HepG2 (cell line): ENCODE measurements around the gene UNC5B. TPM values are rescaled to one million over a fixed set of nuclear protein-coding genes. Genes with fewer than 3 reads are reported as not detected.

Experiments
- ATAC-seq: fragments of 200-7000 bp; cut with Tn5 transposase; 3 replicates; pipeline ENCODE4 v1.9.1; 2020; ENCODE audit warnings: mild to moderate bottlenecking, moderate library complexity
- BruUV-seq: library from RNA; stranded (reverse); fragments of 400-500 nt; replicated peaks from 2 replicates; lab custom pipeline; 2021; lab: Mats Ljungman, UMichigan
- CTCF ChIA-PET: fragments of 300-600 bp; formaldehyde crosslinking; extraction: SDS; loops from one replicate; lab custom pipeline; 2021; ENCODE audit warnings: low total read pairs, inconsistent platforms, low intra/inter-chr PET ratio; lab: Yijun Ruan, JAX
- POLR2A ChIA-PET: fragments of 350-600 bp; sonication (Branson Sonifier 250); formaldehyde crosslinking; loops from one replicate; lab custom pipeline; 2020; ENCODE audit warnings: antibody characterized with exemption, inconsistent platforms; lab: Yijun Ruan, JAX
- DNase-seq: peaks from one replicate; pipeline ENCODE4 v3.0.0-alpha.2; 2015; ENCODE audit warnings: low spot score
- FAIRE-seq: peaks from 3 replicates; lab custom pipeline; 2011; peaks lifted over from hg19 to GRCh38; lab: Jason Lieb, UNC
- H2AFZ ChIP-seq: one replicate; pipeline ENCODE4 v1.6.1; 2011; ENCODE audit warnings: low read length, inconsistent platforms
- H3K27ac ChIP-seq: fragments of 300-600 bp; 3 replicates; pipeline ENCODE4 v1.8.0; 2011; ENCODE audit warnings: mixed run types, mild to moderate bottlenecking, mixed read lengths, low read length, inconsistent platforms; ENCODE audit not compliant: insufficient read depth; ENCODE audit errors: extremely low read length
- H3K27me3 ChIP-seq, 2 experiments: fragments of 200-600 bp in 1 of 2; 2 replicates in 1 of 2; 3 replicates in 1 of 2; pipeline versions ENCODE4 v1.6.0 to v1.8.0; 2011; ENCODE audit warnings: low read length in 2 of 2, mild to moderate bottlenecking in 2 of 2, moderate library complexity in 2 of 2, inconsistent platforms in 1 of 2; ENCODE audit not compliant: insufficient read depth in 2 of 2, control insufficient read depth in 1 of 2
- H3K36me3 ChIP-seq, 2 experiments: fragments of 200-600 bp in 1 of 2; replicated peaks in 1 of 2; 2 replicates in 1 of 2; 3 replicates in 1 of 2; pipeline versions ENCODE4 v1.5.1 to v1.8.0; 2011; ENCODE audit warnings: low read length in 2 of 2, inconsistent platforms in 1 of 2; ENCODE audit not compliant: insufficient read depth in 2 of 2, control insufficient read depth in 1 of 2
- H3K4me1 ChIP-seq: 2 replicates; pipeline ENCODE4 v1.5.1; 2012; ENCODE audit warnings: low read length, inconsistent platforms; ENCODE audit not compliant: insufficient read depth
- H3K4me2 ChIP-seq: 2 replicates; pipeline ENCODE4 v1.6.0; 2011; ENCODE audit warnings: low read depth, low read length, inconsistent platforms
- H3K4me3 ChIP-seq, 3 experiments: fragments of 200-600 bp in 1 of 3; sonication (generic), shearing (Covaris generic) in 1 of 3; replicated peaks in 1 of 3; 2 replicates each; pipeline ENCODE4 v1.5.1; 2011 to 2016; ENCODE audit warnings: low read length in 3 of 3, inconsistent platforms in 2 of 3, low read depth in 2 of 3, mild to moderate bottlenecking in 2 of 3, control low read depth in 1 of 3, mixed read lengths in 1 of 3; ENCODE audit not compliant: insufficient read depth in 1 of 3
- H3K79me2 ChIP-seq: one replicate; pipeline ENCODE4 v1.6.1; 2011; ENCODE audit warnings: low read length, inconsistent platforms; ENCODE audit not compliant: insufficient read depth
- H3K9ac ChIP-seq: 2 replicates; pipeline ENCODE4 v1.6.0; 2011; ENCODE audit warnings: mild to moderate bottlenecking, low read depth, low read length, inconsistent platforms; ENCODE audit not compliant: insufficient read depth
- H3K9me3 ChIP-seq: 2 replicates; pipeline ENCODE4 v1.5.1; 2012; ENCODE audit warnings: mild to moderate bottlenecking, low read length
- H4K20me1 ChIP-seq: 2 replicates; pipeline ENCODE4 v1.6.0; 2011; ENCODE audit warnings: inconsistent platforms, mild to moderate bottlenecking, low read length, moderate library complexity; ENCODE audit not compliant: insufficient read depth
- AGO2 ChIP-seq: fragments of 200-400 bp; formaldehyde crosslinking; optimal IDR thresholded peaks from 2 replicates; pipeline ENCODE3; 2017; ENCODE audit warnings: mild to moderate bottlenecking, low read depth, low read length, moderate library complexity
- ATF7 ChIP-seq, 2 experiments: fragments of 450-650 bp in 1 of 2; sonication (generic) in 1 of 2; formaldehyde crosslinking in 1 of 2; IDR thresholded peaks; 2 replicates each; pipeline versions ENCODE4 v1.4.0 to v1.6.1; 2016 to 2020; ENCODE audit warnings: antibody characterized with exemption in 1 of 2, mild to moderate bottlenecking in 1 of 2, missing genetic modification reagents in 1 of 2
- ERF ChIP-seq: IDR thresholded peaks from 2 replicates; pipeline ENCODE4 v1.6.1; 2018; ENCODE audit warnings: missing biosample characterization, missing genetic modification reagents
- FOSL2 ChIP-seq: sonication (generic); formaldehyde crosslinking; IDR thresholded peaks from 2 replicates; pipeline ENCODE4 v1.4.0; 2020; ENCODE audit warnings: missing genetic modification reagents
- FOXP1 ChIP-seq, 2 experiments: fragments of 450-650 bp in 1 of 2; IDR thresholded peaks; 2 replicates each; pipeline ENCODE4 v1.6.1; 2017 to 2018; ENCODE audit warnings: antibody characterized with exemption in 1 of 2
- HDAC1 ChIP-seq: sonication (generic); formaldehyde crosslinking; IDR thresholded peaks from 2 replicates; pipeline ENCODE4 v1.5.1; 2020; ENCODE audit warnings: mild to moderate bottlenecking, missing genetic modification reagents
- KMT2B ChIP-seq: IDR thresholded peaks from 2 replicates; pipeline ENCODE4 v1.6.1; 2016; ENCODE audit warnings: missing genetic modification reagents, missing compliant biosample characterization
- MLX ChIP-seq: IDR thresholded peaks from 2 replicates; pipeline ENCODE4 v1.6.1; 2016
- MTA1 ChIP-seq: sonication (generic); formaldehyde crosslinking; IDR thresholded peaks from 2 replicates; pipeline ENCODE4 v1.4.0; 2020; ENCODE audit warnings: missing genetic modification reagents, mild to moderate bottlenecking, borderline replicate concordance
- MXD1 ChIP-seq: sonication (generic); formaldehyde crosslinking; IDR thresholded peaks from 2 replicates; pipeline ENCODE4 v1.4.0; 2020; ENCODE audit warnings: mild to moderate bottlenecking, missing genetic modification reagents
- POGZ ChIP-seq: sonication (generic); formaldehyde crosslinking; IDR thresholded peaks from 2 replicates; pipeline ENCODE4 v1.4.0; 2020; ENCODE audit warnings: mild to moderate bottlenecking, missing genetic modification reagents
- RAD21 ChIP-seq: fragments of 450-650 bp; formaldehyde crosslinking; IDR thresholded peaks from 2 replicates; pipeline ENCODE4 v1.5.0; 2020; ENCODE audit warnings: mild to moderate bottlenecking
- RORA ChIP-seq: sonication (generic); formaldehyde crosslinking; IDR thresholded peaks from 2 replicates; pipeline ENCODE4 v1.5.0; 2020; ENCODE audit warnings: mild to moderate bottlenecking, missing genetic modification reagents, moderate library complexity
- RXRB ChIP-seq: IDR thresholded peaks from 2 replicates; pipeline ENCODE4 v1.6.1; 2016; ENCODE audit warnings: borderline replicate concordance, missing genetic modification reagents, missing compliant biosample characterization
- SNAPC2 ChIP-seq: sonication (generic); formaldehyde crosslinking; IDR thresholded peaks from 2 replicates; pipeline ENCODE4 v1.8.1; 2022; ENCODE audit warnings: mild to moderate bottlenecking, missing genetic modification reagents
- ZBTB8A ChIP-seq: sonication (generic); formaldehyde crosslinking; IDR thresholded peaks from 2 replicates; pipeline ENCODE4 v1.4.0; 2020; ENCODE audit warnings: mild to moderate bottlenecking, low read depth, missing genetic modification reagents, borderline replicate concordance
- ZIK1 ChIP-seq: sonication (generic); formaldehyde crosslinking; IDR thresholded peaks from 2 replicates; pipeline ENCODE4 v1.5.0; 2020; ENCODE audit warnings: mild to moderate bottlenecking, low read depth, missing genetic modification reagents, borderline replicate concordance
- ZNF383 ChIP-seq: sonication (generic); formaldehyde crosslinking; IDR thresholded peaks from 2 replicates; pipeline ENCODE4 v1.4.0; 2020; ENCODE audit warnings: missing genetic modification reagents, mild to moderate bottlenecking, borderline replicate concordance
- ZNF547 ChIP-seq: sonication (generic); formaldehyde crosslinking; IDR thresholded peaks from 2 replicates; pipeline ENCODE4 v1.5.1; 2020; ENCODE audit warnings: mild to moderate bottlenecking, missing genetic modification reagents
- ZNF768 ChIP-seq: sonication (generic); formaldehyde crosslinking; IDR thresholded peaks from 2 replicates; pipeline ENCODE4 v1.4.0; 2020; ENCODE audit warnings: missing genetic modification reagents
- ZNF878 ChIP-seq: sonication (generic); formaldehyde crosslinking; IDR thresholded peaks from 2 replicates; pipeline ENCODE4 v1.8.1; 2023; ENCODE audit warnings: mild to moderate bottlenecking, missing genetic modification reagents, moderate library complexity
- ZSCAN20 ChIP-seq: sonication (generic); formaldehyde crosslinking; IDR thresholded peaks from 2 replicates; pipeline ENCODE4 v1.4.0; 2020; ENCODE audit warnings: missing genetic modification reagents, mild to moderate bottlenecking, borderline replicate concordance
- WGBS: methylation state at CpG from one replicate; pipeline ENCODE4 v1.1.6; 2017; ENCODE audit warnings: low lambda C conversion rate; 5-methylcytosine and 5-hydroxymethylcytosine counted together
- in situ Hi-C: cut with HindIII; loops from 2 replicates; pipeline ENCODE4 v1.10.0; 2017; ENCODE audit warnings: low pct_unique_long_range_greater_than_20kb; ENCODE audit not compliant: extremely low pct_ligation_motif_present
- intact Hi-C: fragments of 100-400 bp; cut with micrococcal nuclease; formaldehyde crosslinking; loops from one replicate; pipeline ENCODE4 v1.10.0; 2022; ENCODE audit not compliant: unreplicated experiment
- polyA plus RNA-seq, 8 experiments: library from polyadenylated mRNA; depleted of rRNA in 3 of 8; stranded (reverse) in 7 of 8; unstranded in 1 of 8; fragments of >200 nt; fragmentation: Illumina TruSeq in 4 of 8; extraction: Trizol in 4 of 8; gene quantifications; 2 replicates each; pipeline versions ENCODE4 v1.2.1 to v1.2.3, GENCODE V29; 2011 to 2016; ENCODE audit warnings: low read depth in 4 of 8, missing spikeins in 1 of 8, mixed read lengths in 1 of 8; ENCODE audit not compliant: insufficient read depth in 1 of 8
- total RNA-seq, 5 experiments: library from RNA; depleted of rRNA; stranded (reverse); fragments of >200 nt; fragmentation: Illumina TruSeq; extraction: Trizol; gene quantifications; 2 replicates each; pipeline ENCODE4 v1.2.3, GENCODE V29; 2016; ENCODE audit warnings: low read depth in 1 of 5

The UNC5B gene
- total and polyA plus RNA-seq, 2 of the 13 experiments (the other 11 are each of a cell fraction or from before 2014, with no cell fraction given), result 0.07 TPM

GRCh38 chr10:71319042-71319799 is 106.9 kb downstream of the UNC5B start, which contains the start of gene SLC29A3 (continued):
- TF ChIP-seq ZNF383 (CRISPR knock-in tag), result no peak
- TF ChIP-seq SNAPC2, result 0 out of 2 replicates have a peak, but pooled peaks have one; percentile 26
- TF ChIP-seq ZNF768, result peak; percentile 78
- no peak for TF ChIP-seq ZIK1 (CRISPR knock-in tag)
- no peak for TF ChIP-seq MLX
- TF ChIP-seq ZSCAN20 (CRISPR knock-in tag), result peak; percentile 2; the same call in 1 of the 2 replicates

GRCh38 chr10:71319800-71320392 is 107.5 kb downstream of the UNC5B start:
- Histone ChIP-seq H4K20me1 (no peaks in the 10 kb centered on the region), H3K36me3 (peaks cover 2 to 22% of the 10 kb centered on the region in 2 experiments; a peak in 4 of 5 replicates), H3K4me3 (peak overlapping the region; percentile 77 to 87 (median 82)), H3K9me3 (no peaks in the 10 kb centered on the region), H2AFZ (no peak overlapping the region), H3K9ac (peak overlapping the region; percentile 78), H3K79me2 (peaks cover 3% of the 10 kb centered on the region), H3K4me2 (peak overlapping the region; percentile 82), H3K27me3 (peaks cover 0 to 12% of the 10 kb centered on the region in 2 experiments; a peak in 1 of 5 replicates), H3K27ac (peak overlapping the region; percentile 67), H3K4me1 (peaks cover 47% of the 10 kb centered on the region)
- BruUV-seq, result TSS peak; percentile 29
- FAIRE-seq (no peak), DNase-seq (no peak), ATAC-seq (peak; percentile 59)
- CTCF ChIA-PET, result interaction anchor here (1.4 to 2.1 kb wide), 4 partner anchors 21 to 250 kb away, joined by 5 to 9 read pairs (median 8); no protein-coding TSS in a partner anchor
- WGBS, result 4% methylated on average over 3 of the region's 8 CpGs
- intact Hi-C loops (loop anchor here (1.0 to 10.0 kb wide), 5 partner anchors 14 to 285 kb away; no protein-coding TSS in a partner anchor), in situ Hi-C loops (loop anchor here (5.0 to 10.0 kb wide), 3 partner anchors 57 to 295 kb away; no protein-coding TSS in a partner anchor)
- POLR2A ChIA-PET, result interaction anchor here (0.5 to 6.3 kb wide), 13 partner anchors 16 to 531 kb away, joined by 3 to 210 read pairs (median 4); partner anchors contain the start of gene PSAP
- no peak for TF ChIP-seq RAD21 (CRISPR knock-in tag)
- 0 out of 2 replicates have a peak, but pooled peaks have one; percentile 8 for TF ChIP-seq KMT2B (CRISPR knock-in tag)
- TF ChIP-seq FOSL2 (CRISPR knock-in tag), result no peak
- TF ChIP-seq ZNF878 (CRISPR knock-in tag), result 0 out of 2 replicates have a peak, but pooled peaks have one; percentile 24
- peak; percentile 2; the same call in 1 of the 2 replicates for TF ChIP-seq RXRB (CRISPR knock-in tag)
- no peak for TF ChIP-seq RORA (CRISPR knock-in tag)
- no peak for TF ChIP-seq MXD1
- peak; percentile 32; the same call in 1 of the 2 replicates for TF ChIP-seq MTA1 (CRISPR knock-in tag)
- TF ChIP-seq AGO2, result peak; percentile 55
- TF ChIP-seq HDAC1 (CRISPR knock-in tag), result no peak
- no peak for TF ChIP-seq ATF7 (IDR thresholded peaks at IDR 0.05)
- TF ChIP-seq ATF7 (CRISPR knock-in tag; IDR thresholded peaks at IDR 0.05), result 0 out of 2 replicates have a peak, but pooled peaks have one; percentile 34
- no peak for TF ChIP-seq POGZ (CRISPR knock-in tag)
- TF ChIP-seq ZNF547 (CRISPR knock-in tag), result no peak
- TF ChIP-seq ZBTB8A (CRISPR knock-in tag), result no peak
- peak; percentile 7; the same call in 1 of the 2 replicates for TF ChIP-seq ERF (CRISPR knock-in tag)
- no peak for TF ChIP-seq FOXP1 (IDR thresholded peaks at IDR 0.05)
- no peak for TF ChIP-seq FOXP1 (CRISPR knock-in tag; IDR thresholded peaks at IDR 0.05)
